Body of pancreas (tissue), 4 donors: ENCODE data around the gene RAD50.

Experiments
- POLR2A ChIP-seq, 3 donors: fragments of 450-650 bp; IDR thresholded peaks; one replicate each; pipeline ENCODE4 v1.6.1; 2016; ENCODE audit warnings: antibody characterized with exemption in 3 of 3, mild to moderate bottlenecking in 2 of 3
- TF ChIP-seq, protein P1 (sequence below), 7 experiments: fragments of 450-650 bp in 4 of 7; fragments of 200-600 bp in 3 of 7; sonication (generic) in 3 of 7; IDR thresholded peaks; one replicate each; pipeline ENCODE4 v1.5.1; 2016 to 2019; ENCODE audit warnings: antibody characterized with exemption in 7 of 7

DNA sequence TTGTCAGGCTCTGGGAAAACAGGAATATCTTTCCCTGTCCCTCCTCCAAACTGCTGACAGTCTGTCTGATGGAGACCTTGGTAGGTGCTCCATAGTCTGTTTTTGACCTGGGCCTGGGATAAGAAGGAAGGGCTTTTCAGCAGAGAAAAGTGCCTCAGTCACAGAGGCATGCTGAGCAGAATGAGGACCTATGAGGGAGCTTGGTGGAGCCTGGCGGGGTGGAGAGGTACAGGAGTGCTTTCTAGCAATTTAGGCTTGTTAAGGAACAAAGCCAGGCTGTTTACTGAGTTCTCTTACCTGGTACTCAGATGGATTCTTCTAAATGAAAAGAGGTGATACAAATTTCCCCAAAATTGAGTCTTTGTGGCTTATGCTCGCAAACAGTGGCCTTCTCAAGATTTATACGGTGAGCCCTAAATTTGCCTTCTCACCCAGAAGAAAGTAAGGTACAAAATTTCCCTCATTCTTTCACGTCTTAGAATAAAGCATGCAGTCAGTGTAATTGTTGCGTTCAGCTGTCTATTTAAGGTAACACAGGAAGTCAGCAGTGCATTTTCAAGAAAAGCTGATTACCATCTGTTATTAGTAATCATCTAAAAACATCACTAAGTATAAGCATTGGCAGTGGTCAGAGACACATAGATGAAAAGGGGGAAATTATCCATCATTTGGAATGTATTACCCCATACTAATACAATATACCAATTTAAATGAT, 72.6 kb downstream of the RAD50 start:
- TF ChIP-seq POLR2A (IDR thresholded peaks at IDR 0.05) = no peak
- TF ChIP-seq, protein P1, sequence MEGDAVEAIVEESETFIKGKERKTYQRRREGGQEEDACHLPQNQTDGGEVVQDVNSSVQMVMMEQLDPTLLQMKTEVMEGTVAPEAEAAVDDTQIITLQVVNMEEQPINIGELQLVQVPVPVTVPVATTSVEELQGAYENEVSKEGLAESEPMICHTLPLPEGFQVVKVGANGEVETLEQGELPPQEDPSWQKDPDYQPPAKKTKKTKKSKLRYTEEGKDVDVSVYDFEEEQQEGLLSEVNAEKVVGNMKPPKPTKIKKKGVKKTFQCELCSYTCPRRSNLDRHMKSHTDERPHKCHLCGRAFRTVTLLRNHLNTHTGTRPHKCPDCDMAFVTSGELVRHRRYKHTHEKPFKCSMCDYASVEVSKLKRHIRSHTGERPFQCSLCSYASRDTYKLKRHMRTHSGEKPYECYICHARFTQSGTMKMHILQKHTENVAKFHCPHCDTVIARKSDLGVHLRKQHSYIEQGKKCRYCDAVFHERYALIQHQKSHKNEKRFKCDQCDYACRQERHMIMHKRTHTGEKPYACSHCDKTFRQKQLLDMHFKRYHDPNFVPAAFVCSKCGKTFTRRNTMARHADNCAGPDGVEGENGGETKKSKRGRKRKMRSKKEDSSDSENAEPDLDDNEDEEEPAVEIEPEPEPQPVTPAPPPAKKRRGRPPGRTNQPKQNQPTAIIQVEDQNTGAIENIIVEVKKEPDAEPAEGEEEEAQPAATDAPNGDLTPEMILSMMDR (IDR thresholded peaks at IDR 0.05) = no peak
